Erythroblast (primary cell): ENCODE results near the gene EP400.

Experiments used
- DNase-seq, 2 experiments: peaks; one replicate each; lab custom pipeline; 2025; lab: John Stamatoyannopoulos, UW
- GATA1 ChIP-seq: IDR thresholded peaks from 2 replicates; pipeline ENCODE4 v1.6.1; 2011; ENCODE audit warnings: low read depth, mild to moderate bottlenecking, control low read depth, low read length, moderate library complexity
- POLR2A ChIP-seq: IDR thresholded peaks from 2 replicates; pipeline ENCODE4 v1.6.1; 2011; ENCODE audit warnings: mild to moderate bottlenecking, low read length

Gene EP400

DNA sequence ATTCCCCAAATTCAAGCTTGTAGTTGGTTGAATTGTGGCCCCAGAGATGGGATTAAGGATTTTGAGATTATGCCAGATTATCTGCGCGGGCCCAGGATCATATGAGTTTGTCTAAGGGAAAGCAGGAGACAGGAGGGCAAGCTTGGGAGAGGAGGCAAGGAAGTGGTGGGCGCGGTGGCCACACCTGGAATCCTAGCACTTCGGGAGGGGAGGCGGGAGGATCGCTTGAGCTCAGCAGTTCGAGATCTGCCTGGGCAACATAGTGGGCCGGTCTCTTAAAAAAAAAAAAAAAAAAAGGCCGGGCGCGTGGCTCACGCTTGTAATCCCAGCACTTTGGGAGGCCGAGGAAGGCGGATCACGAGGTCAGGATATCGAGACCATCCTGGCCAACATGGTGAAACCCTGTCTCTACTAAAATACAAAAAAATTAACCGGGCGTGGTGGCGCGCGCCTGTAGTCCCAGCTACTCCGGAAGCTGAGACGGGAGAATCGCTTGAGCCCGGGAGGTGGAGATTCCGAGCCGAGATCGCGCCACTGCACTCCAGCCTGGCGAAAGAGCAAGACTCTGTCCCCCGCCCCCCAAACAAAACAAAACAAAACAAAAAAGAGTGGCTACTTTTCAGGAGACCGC lies 21.5 kb upstream of the EP400 start:
- TF ChIP-seq GATA1: no peak
- no peak for TF ChIP-seq POLR2A
- DNase-seq: peak in 1 of 2 experiments; percentile 66

DNA sequence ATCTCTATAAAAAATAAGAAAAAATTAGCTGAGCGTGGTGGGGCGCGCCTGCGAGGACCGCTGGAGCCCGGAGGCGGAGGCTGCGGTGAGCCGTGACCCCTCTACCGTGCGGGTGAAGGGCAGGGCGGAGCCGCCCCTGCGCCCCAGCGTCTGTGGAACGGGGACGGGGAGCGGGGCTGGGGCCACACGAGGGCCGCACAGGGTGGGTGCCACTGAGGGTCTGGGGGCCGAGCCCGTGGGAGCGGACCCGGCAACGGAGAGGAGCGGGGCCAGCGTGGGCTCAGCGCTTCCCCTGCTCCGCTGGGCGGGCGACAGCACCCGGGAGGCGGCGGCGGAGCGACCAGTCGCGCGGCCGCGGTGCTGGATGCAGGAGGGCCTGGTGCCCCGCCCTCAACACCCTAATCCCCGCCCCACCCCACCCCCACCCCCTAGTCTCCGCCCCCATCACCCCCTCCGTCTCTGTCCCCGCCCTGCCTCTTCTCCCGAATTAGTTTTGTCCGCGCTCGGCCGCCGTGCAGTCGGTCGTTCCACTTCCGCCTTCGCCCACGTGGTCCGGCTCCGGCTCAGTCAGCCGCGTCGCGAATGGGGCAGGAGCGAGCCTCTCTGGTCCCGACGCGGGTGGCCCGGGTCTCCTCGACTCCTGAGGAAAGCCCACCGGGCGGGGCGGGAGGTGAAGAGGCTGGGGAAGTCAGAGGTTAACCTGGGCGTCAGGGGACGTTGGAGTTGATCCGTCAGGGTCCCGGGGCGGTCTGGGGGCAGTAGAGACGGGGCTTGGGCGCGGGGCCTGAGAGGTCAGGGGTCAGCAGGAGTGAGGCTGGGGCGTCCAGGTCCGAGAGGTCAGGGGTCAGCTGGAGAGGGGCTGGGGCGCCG lies 20.8 kb upstream of the EP400 start, which contains the start of gene PUS1:
Gene PUS1, plus strand, starts transcription at position 566 of the 870 bp plus-strand sequence. CDS start 447 bp downstream, outside the sequence.
- peak; percentile 96 to 97 for DNase-seq
- TF ChIP-seq POLR2A (peak; percentile 53), GATA1 (no peak)

DNA sequence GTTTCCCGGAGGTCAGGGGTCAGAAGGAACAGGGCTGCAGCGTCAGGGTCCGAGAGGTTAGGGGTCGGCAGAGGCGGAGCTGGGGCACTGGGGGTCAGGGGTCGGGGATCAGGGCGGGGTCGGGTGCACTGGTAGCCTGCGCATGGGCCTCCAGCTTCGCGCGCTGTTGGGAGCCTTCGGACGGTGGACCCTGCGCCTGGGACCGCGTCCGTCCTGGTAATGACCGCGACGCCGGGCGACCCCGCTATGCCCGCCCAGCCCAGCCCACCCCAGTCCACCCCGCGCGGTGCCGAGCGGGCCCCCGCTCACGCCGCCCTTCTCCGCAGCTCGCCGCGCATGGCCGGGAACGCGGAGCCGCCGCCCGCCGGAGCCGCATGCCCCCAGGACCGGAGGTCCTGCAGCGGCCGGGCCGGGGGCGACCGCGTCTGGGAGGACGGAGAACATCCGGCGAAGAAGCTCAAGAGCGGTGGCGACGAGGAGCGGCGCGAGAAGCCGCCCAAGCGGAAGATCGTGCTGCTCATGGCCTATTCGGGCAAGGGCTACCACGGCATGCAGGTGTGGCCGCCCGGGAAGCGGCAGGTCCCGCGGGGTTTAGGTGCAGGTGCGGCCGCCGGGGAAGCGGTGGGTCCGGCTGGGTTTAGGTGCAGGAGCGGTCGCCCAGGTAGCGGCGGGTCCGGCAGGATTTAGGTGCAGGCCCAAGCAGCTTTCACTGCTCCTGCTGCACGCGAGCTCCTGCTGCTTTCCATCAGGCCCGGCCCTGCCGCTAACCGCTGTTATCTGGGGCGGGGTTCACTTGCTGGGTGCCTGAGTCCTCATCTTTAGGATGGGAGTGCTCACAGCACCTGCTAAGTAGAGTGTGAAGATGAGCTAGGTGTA lies 19.9 kb upstream of the EP400 start:
- TF ChIP-seq GATA1 (no peak), POLR2A (no peak)
- DNase-seq: peak; percentile 73

DNA sequence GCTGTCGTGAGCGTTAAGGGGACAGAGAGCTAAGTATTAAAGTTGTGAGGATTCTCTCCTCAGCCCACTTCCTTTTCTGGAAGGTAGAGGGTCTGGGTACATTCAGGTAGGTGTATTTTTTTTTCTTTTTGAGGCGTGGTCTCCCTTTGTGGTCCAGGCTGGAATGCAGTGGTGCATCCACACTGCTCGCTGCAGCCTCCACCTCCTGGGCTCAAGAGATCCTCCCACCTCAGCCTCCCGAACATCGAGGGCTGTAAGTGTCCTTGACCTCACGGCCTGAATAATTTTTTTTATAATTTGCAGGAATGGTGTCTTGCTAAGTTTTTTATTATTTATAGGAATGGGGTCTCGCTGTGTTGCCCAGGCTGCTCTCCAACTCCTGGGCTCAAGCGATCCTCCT lies 19.2 kb upstream of the EP400 start:
- TF ChIP-seq POLR2A (no peak), GATA1 (no peak)
- DNase-seq: no peak

DNA sequence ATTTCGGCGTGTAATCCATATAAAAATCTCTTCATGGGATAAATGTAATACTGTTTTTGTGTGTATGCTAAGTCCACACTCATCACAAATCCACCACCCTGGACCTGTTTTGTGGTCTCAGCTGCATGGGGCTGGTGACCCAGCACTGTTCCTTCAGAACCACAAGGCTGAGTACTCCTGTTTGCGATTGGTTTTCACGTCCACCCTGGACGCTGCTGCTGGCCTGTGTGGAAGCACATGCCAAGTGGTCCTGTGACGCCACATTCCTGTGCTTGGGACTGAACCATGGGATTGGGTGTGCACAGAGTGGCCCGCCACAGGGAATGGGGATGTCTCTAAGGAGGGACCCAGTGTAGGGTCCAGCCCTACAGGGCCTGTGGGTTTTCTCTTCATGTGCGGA lies 16.4 kb upstream of the EP400 start:
- TF ChIP-seq POLR2A (no peak), GATA1 (no peak)
- DNase-seq: no peak

DNA sequence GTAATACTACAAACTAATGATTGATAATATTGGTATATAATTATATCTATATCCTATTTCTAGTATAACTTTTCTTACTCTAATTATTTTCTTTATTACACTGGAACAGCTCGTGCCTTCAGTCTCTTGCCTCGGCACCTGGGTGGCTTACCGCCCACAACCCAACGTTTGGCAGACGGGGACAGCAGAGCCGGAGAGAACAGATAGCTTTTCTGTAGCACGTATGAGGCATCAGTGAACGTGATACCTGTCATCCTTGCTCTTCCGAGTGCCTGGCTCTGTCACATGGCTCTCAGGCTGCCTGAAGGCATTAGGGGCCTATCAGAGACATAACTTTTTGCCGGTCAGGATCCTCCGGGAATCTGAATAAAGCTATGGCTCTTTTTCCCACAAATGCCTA lies 15.2 kb upstream of the EP400 start:
- no peak for TF ChIP-seq POLR2A
- TF ChIP-seq GATA1: no peak
- DNase-seq: no peak

DNA sequence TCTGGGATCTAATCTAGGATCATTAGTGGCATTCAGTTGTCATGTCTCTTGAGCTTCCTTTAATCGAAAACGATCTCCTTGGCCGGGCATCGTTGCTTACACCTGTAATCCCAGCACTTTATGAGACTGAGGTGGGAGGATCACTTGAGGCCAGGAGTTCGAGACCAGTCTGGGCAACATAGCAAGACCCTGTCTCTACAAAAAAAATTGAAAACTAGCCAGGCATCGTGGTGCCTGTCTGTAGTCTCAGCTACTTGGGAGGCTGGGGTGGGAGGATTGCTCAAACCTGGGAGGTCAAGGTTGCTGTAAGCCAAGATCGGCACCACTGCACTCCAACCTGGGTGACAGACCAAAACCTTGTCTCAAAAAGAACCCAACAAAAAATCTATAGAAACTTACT lies 11.7 kb upstream of the EP400 start:
- no peak for TF ChIP-seq GATA1
- TF ChIP-seq POLR2A: no peak
- DNase-seq: no peak

DNA sequence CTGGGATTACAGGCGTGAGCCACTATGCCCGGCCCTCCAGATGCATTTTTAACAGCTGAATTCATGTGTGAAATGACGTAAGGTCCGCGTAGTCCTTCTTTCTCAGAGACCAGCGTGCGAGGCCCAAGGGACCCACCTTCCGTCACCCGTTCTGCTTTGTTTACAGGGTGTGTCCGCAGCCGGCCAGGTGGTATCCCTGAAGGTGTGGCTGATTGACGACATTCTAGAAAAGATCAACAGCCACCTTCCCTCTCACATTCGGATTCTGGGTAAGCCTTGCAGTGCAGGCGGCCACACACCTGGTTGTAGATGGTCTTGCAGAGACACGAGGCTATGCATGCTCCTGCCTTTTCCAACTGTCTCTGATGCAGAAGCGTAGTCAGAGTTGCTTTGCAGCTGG lies 10.7 kb upstream of the EP400 start:
- no peak for DNase-seq
- no peak for TF ChIP-seq POLR2A
- no peak for TF ChIP-seq GATA1

DNA sequence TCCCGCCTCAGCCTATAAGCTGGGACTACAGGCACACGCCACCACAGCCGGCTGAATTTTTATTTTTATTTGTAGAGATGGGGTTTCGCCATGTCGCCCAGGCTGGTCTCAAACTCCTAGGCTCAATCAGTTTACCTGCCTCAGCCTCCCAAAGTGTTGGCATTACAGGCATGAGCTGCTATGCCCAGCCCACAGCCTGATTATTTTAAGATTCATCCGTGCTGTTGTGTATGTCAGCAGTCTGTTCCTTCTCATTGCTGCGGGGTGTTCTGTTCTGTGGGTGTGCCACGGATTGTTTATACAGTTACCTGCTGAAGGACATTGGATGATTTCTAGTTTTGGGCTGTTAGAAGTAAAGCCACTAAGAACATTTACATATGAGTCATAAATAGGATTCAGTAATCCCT lies 9.6 kb upstream of the EP400 start:
- DNase-seq: no peak

DNA sequence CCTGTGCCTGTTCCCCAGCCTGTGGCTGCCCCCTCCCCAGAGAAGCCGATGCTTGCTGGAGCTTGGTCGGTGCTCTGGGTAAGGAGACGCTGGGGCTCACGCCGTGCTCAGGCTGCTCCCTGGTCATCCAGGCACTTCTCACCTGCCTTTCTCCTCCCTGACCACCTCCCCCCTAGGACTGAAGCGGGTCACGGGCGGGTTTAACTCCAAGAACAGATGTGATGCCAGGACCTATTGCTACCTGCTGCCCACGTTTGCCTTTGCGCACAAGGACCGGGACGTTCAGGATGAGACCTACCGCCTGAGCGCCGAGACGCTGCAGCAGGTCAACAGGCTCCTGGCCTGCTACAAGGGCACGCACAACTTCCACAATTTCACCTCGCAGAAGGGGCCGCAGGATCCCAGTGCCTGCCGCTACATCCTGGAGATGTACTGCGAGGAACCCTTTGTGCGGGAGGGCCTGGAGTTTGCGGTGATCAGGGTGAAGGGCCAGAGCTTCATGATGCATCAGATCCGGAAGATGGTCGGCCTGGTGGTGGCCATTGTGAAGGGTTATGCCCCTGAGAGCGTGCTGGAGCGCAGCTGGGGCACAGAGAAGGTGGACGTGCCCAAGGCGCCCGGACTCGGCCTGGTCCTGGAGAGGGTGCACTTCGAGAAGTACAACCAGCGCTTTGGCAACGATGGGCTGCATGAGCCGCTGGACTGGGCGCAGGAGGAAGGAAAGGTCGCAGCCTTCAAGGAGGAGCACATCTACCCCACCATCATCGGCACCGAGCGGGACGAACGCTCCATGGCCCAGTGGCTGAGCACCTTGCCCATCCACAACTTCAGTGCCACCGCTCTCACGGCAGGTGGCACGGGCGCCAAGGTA lies 8.4 kb upstream of the EP400 start:
- no peak for TF ChIP-seq GATA1
- no peak for DNase-seq

More for the DNA sequence above, 9.6 kb upstream of the EP400 start:
- no peak for TF ChIP-seq POLR2A
- no peak for TF ChIP-seq GATA1

DNA sequence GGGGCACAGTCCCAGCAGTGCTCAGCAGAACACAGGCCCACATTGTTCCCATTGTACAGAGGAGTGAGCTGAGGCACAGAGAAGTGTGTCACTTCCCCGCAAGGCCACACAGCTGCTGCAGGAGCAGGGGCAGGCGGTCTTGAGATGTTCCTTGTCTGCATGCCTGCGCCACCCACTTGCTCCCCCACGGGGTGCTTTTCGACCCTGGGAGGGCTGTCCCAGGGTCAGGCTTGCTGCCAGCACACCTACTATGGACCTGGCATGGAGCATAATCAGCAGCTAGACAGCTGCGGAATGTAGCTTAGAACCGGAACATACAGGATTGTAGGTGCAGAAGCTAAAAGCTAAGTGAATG lies 7.8 kb upstream of the EP400 start:
- no peak for TF ChIP-seq POLR2A
- no peak for DNase-seq

DNA sequence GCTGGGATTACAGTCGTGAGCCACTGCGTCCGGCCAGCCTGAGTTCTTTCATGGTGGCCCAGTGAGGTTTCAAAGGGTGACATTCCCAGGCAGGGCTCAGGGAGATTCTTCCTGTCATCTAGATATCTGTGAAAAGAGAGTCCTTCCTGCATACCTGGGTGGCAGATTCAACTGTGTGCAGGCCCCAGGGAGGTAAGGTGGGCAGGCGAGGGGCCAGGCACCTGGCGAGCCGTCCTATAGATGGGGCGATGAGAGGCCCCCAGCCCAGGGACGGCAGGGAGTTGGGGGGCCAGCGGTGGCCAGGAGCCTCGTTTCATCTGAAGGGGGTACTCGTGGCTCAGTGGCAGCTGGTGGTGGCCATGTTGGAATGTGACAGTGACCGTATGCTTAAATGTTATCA lies 7.1 kb upstream of the EP400 start:
- DNase-seq: no peak
- TF ChIP-seq GATA1: no peak
- TF ChIP-seq POLR2A: no peak

DNA sequence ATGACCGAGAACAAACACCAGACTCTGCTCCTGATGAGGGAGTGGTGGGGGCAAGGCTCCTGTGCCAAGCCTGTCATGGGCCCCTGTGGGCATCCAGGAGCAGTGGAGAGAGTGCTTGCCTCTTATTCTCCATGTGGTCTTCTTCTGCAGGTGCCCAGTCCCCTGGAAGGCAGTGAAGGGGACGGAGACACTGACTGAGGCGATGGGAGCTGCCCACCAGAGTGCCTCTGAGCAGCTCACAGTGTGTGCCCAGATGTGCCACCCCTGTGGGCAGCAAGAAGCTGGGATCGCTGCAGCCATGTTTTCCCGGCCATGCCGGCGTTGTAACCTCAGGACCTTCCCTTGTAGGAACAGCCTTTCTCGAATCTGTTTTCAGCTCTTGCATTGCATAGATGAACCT lies 6.4 kb upstream of the EP400 start:
- DNase-seq: no peak
- no peak for TF ChIP-seq POLR2A
- no peak for TF ChIP-seq GATA1
